Stimulated activated CD4-positive, alpha-beta T cell treated with anti-CD3 and anti-CD28 coated beads, TNF-alpha, amount 100 ng/mL, for 4 hours (primary cell): ENCODE measurements around the gene COL25A1.

Source experiments
- DNase-seq, 3 experiments: peaks; one replicate each; pipeline ENCODE4 v3.0.0-alpha.2; 2020; ENCODE audit warnings: low read depth in 3 of 3

Gene COL25A1

DNA sequence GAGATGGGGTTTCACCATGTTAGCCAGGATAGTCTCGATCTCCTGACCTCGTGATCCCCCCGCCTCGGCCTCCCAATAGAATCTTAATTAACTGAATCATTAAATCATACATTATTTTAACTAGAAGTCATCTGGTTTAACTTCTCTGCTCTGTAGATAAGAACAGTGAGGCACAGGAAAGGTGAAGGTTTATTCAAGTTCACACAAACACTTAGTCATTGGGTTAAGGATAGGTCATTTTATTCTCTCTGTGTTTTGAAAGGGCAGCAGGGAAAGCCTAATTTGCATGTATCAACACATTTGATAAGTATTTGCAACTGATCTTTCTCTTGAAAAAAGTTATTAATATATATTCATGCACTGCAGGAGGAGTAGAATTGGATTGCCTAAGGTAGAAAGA lies 538.5 kb downstream of the COL25A1 start:
- DNase-seq: no peak

GRCh38 chr4:108763226-108763593 lies 539.2 kb downstream of the COL25A1 start:
- DNase-seq: no peak

- DNase-seq: peak in 1 of 3 experiments; percentile 1
These were observed 539.8 kb downstream of the COL25A1 start, which contains the start of gene ETNPPL for GRCh38 chr4:108762559-108763225. ETNPPL (minus strand) TSS chr4:108763053; CDS start chr4:108762898, 155 bp downstream.
